Measurements from ENCODE around the gene MOK. TPM values are rescaled to one million over a fixed set of nuclear protein-coding genes. Genes with fewer than 3 reads are reported as not detected.

The MOK gene
- total and polyA plus RNA-seq, 4 experiments from 2014 or later, result 0.73 to 1.4 (median 1.3) TPM; not detected in 1

GRCh38 chr14:102277874-102278630 is 26.9 kb downstream of the MOK start:
- DNase-seq, result no peak
- Mint-ChIP-seq H3K4me3 (no peak overlapping the region), H3K36me3 (no peaks in the 10 kb centered on the region), H3K4me1 (no peaks in the 10 kb centered on the region), H3K27me3 (no peaks in the 10 kb centered on the region), H3K27ac (no peak overlapping the region), H3K9me3 (no peaks in the 10 kb centered on the region)
- Histone ChIP-seq H3K4me1 (ENCODE audit: insufficient read depth, low read length) (no peaks in the 10 kb centered on the region), H3K27me3 (ENCODE audit: insufficient read depth, low read length) (no peaks in the 10 kb centered on the region), H3K36me3 (ENCODE audit: insufficient read depth, low read length) (no peaks in the 10 kb centered on the region), H3K9me3 (ENCODE audit: control insufficient read depth in 1 of 2, low read length in 2 of 2) (no peaks in the 10 kb centered on the region), H3K4me3 (ENCODE audit: low read length in 2 of 2) (no peak overlapping the region), H3K27ac (ENCODE audit: low read depth, low read length) (no peak overlapping the region)
- intact Hi-C loops (cut with micrococcal nuclease), result no loop called here
- CTCF ChIA-PET (ENCODE audit: partially characterized antibody), result no interaction called here
- POLR2A ChIA-PET (ENCODE audit: partially characterized antibody), result no interaction called here

GRCh38 chr14:102275866-102276265 is 29.1 kb downstream of the MOK start:
- Histone ChIP-seq H3K9me3 (ENCODE audit: control insufficient read depth in 1 of 2, low read length in 2 of 2) (no peaks in the 10 kb centered on the region), H3K4me1 (ENCODE audit: insufficient read depth, low read length) (no peaks in the 10 kb centered on the region), H3K36me3 (ENCODE audit: insufficient read depth, low read length) (no peaks in the 10 kb centered on the region), H3K27me3 (ENCODE audit: insufficient read depth, low read length) (no peaks in the 10 kb centered on the region), H3K27ac (ENCODE audit: low read depth, low read length) (no peak overlapping the region), H3K4me3 (ENCODE audit: low read length in 2 of 2) (no peak overlapping the region)
- no peaks in the 10 kb centered on the region for H3K27me3 Mint-ChIP-seq
- no peaks in the 10 kb centered on the region for H3K4me1 Mint-ChIP-seq
- H3K36me3 Mint-ChIP-seq, result no peaks in the 10 kb centered on the region
- DNase-seq, result no peak
- H3K27ac Mint-ChIP-seq, result peak overlapping the region in 1 of 7 donors; percentile 21
- POLR2A ChIA-PET (ENCODE audit: partially characterized antibody), result no interaction called here
- no peak overlapping the region for H3K4me3 Mint-ChIP-seq
- intact Hi-C loops (cut with micrococcal nuclease), result no loop called here
- CTCF ChIA-PET (ENCODE audit: partially characterized antibody), result no interaction called here
- H3K9me3 Mint-ChIP-seq, result no peaks in the 10 kb centered on the region

GRCh38 chr14:102272392-102272791 is 32.6 kb downstream of the MOK start:
- H3K9me3 Mint-ChIP-seq, result no peaks in the 10 kb centered on the region
- H3K27me3 ChIP-seq (ENCODE audit: insufficient read depth, low read length), result no peaks in the 10 kb centered on the region
- no peak overlapping the region for H3K4me3 Mint-ChIP-seq
- no peaks in the 10 kb centered on the region for H3K4me1 ChIP-seq (ENCODE audit: insufficient read depth, low read length)
- H3K9me3 ChIP-seq (ENCODE audit: control insufficient read depth in 1 of 2, low read length in 2 of 2), result no peaks in the 10 kb centered on the region
- ChIA-PET POLR2A (ENCODE audit: partially characterized antibody) (no interaction called here), CTCF (ENCODE audit: partially characterized antibody) (no interaction called here)
- no peaks in the 10 kb centered on the region for H3K36me3 Mint-ChIP-seq
- H3K27ac ChIP-seq (ENCODE audit: low read depth, low read length), result no peak overlapping the region
- H3K4me1 Mint-ChIP-seq, result no peaks in the 10 kb centered on the region
- no peak for DNase-seq
- no peak overlapping the region for H3K27ac Mint-ChIP-seq
- no peaks in the 10 kb centered on the region for H3K27me3 Mint-ChIP-seq
- H3K4me3 ChIP-seq (ENCODE audit: low read length in 2 of 2), result no peak overlapping the region
- no peaks in the 10 kb centered on the region for H3K36me3 ChIP-seq (ENCODE audit: insufficient read depth, low read length)
- intact Hi-C loops (cut with micrococcal nuclease), result no loop called here

GRCh38 chr14:102264775-102265174 is 40.2 kb downstream of the MOK start:
- no peaks in the 10 kb centered on the region for H3K9me3 ChIP-seq (ENCODE audit: control insufficient read depth in 1 of 2, low read length in 2 of 2)
- no peaks in the 10 kb centered on the region for H3K27me3 ChIP-seq (ENCODE audit: insufficient read depth, low read length)
- DNase-seq, result no peak
- H3K4me3 ChIP-seq (ENCODE audit: low read length in 2 of 2), result no peak overlapping the region
- no peaks in the 10 kb centered on the region for H3K4me1 Mint-ChIP-seq
- no peak overlapping the region for H3K27ac Mint-ChIP-seq
- H3K27me3 Mint-ChIP-seq, result no peaks in the 10 kb centered on the region
- H3K36me3 ChIP-seq (ENCODE audit: insufficient read depth, low read length), result no peaks in the 10 kb centered on the region
- H3K36me3 Mint-ChIP-seq, result no peaks in the 10 kb centered on the region
- H3K4me1 ChIP-seq (ENCODE audit: insufficient read depth, low read length), result no peaks in the 10 kb centered on the region
- ChIA-PET CTCF (ENCODE audit: partially characterized antibody) (no interaction called here), POLR2A (ENCODE audit: partially characterized antibody) (no interaction called here)
- no peaks in the 10 kb centered on the region for H3K9me3 Mint-ChIP-seq
- no peak overlapping the region for H3K27ac ChIP-seq (ENCODE audit: low read depth, low read length)
- H3K4me3 Mint-ChIP-seq, result no peak overlapping the region
- intact Hi-C loops (cut with micrococcal nuclease), result no loop called here

- Mint-ChIP-seq H3K9me3 (no peaks in the 10 kb centered on the region), H3K27me3 (no peaks in the 10 kb centered on the region), H3K36me3 (no peaks in the 10 kb centered on the region), H3K4me3 (no peak overlapping the region), H3K4me1 (no peaks in the 10 kb centered on the region), H3K27ac (no peak overlapping the region)
- Histone ChIP-seq H3K4me1 (ENCODE audit: insufficient read depth, low read length) (no peaks in the 10 kb centered on the region), H3K9me3 (ENCODE audit: control insufficient read depth in 1 of 2, low read length in 2 of 2) (no peaks in the 10 kb centered on the region), H3K27me3 (ENCODE audit: insufficient read depth, low read length) (no peaks in the 10 kb centered on the region), H3K27ac (ENCODE audit: low read depth, low read length) (no peak overlapping the region), H3K4me3 (ENCODE audit: low read length in 2 of 2) (no peak overlapping the region), H3K36me3 (ENCODE audit: insufficient read depth, low read length) (no peaks in the 10 kb centered on the region)
- ChIA-PET CTCF (ENCODE audit: partially characterized antibody) (no interaction called here), POLR2A (ENCODE audit: partially characterized antibody) (no interaction called here)
- DNase-seq, result no peak
- intact Hi-C loops (cut with micrococcal nuclease), result no loop called here
Observed at GRCh38 chr14:102264355-102264754, 40.6 kb downstream of the MOK start.

- intact Hi-C loops (cut with micrococcal nuclease), result no loop called here
- Mint-ChIP-seq H3K27ac (no peak overlapping the region), H3K4me1 (no peaks in the 10 kb centered on the region), H3K4me3 (no peak overlapping the region), H3K9me3 (no peaks in the 10 kb centered on the region), H3K36me3 (no peaks in the 10 kb centered on the region), H3K27me3 (no peaks in the 10 kb centered on the region)
- no peaks in the 10 kb centered on the region for H3K27me3 ChIP-seq (ENCODE audit: insufficient read depth, low read length)
- no peak overlapping the region for H3K27ac ChIP-seq (ENCODE audit: low read depth, low read length)
- ChIA-PET CTCF (ENCODE audit: partially characterized antibody) (no interaction called here), POLR2A (ENCODE audit: partially characterized antibody) (no interaction called here)
- H3K4me3 ChIP-seq (ENCODE audit: low read length in 2 of 2), result no peak overlapping the region
- no peaks in the 10 kb centered on the region for H3K36me3 ChIP-seq (ENCODE audit: insufficient read depth, low read length)
- no peak for DNase-seq
- no peaks in the 10 kb centered on the region for H3K9me3 ChIP-seq (ENCODE audit: control insufficient read depth in 1 of 2, low read length in 2 of 2)
- no peaks in the 10 kb centered on the region for H3K4me1 ChIP-seq (ENCODE audit: insufficient read depth, low read length)
Observed at GRCh38 chr14:102262929-102263462, 42.0 kb downstream of the MOK start.

- H3K27me3 Mint-ChIP-seq, result peaks cover 0 to 1% of the 10 kb centered on the region in 2 donors
- H3K36me3 Mint-ChIP-seq, result no peaks in the 10 kb centered on the region
- POLR2A ChIA-PET (ENCODE audit: partially characterized antibody), result no interaction called here
- intact Hi-C loops (cut with micrococcal nuclease), result no loop called here
- no peak overlapping the region for H3K27ac ChIP-seq (ENCODE audit: low read depth, low read length)
- no peak overlapping the region for H3K4me3 ChIP-seq (ENCODE audit: low read length in 2 of 2)
- H3K4me1 Mint-ChIP-seq, result no peaks in the 10 kb centered on the region
- no peaks in the 10 kb centered on the region for H3K36me3 ChIP-seq (ENCODE audit: insufficient read depth, low read length)
- CTCF ChIA-PET (ENCODE audit: partially characterized antibody), result no interaction called here
- H3K4me1 ChIP-seq (ENCODE audit: insufficient read depth, low read length), result no peaks in the 10 kb centered on the region
- no peak overlapping the region for H3K4me3 Mint-ChIP-seq
- H3K9me3 ChIP-seq (ENCODE audit: control insufficient read depth in 1 of 2, low read length in 2 of 2), result no peaks in the 10 kb centered on the region
- H3K27ac Mint-ChIP-seq, result peak overlapping the region in 1 of 7 donors; percentile 62
- H3K27me3 ChIP-seq (ENCODE audit: insufficient read depth, low read length), result no peaks in the 10 kb centered on the region
- no peaks in the 10 kb centered on the region for H3K9me3 Mint-ChIP-seq
- no peak for DNase-seq
Observed at GRCh38 chr14:102258136-102258535, 46.8 kb downstream of the MOK start.
